Activated CD4-positive, alpha-beta memory T cell treated with anti-CD3 and anti-CD28 coated beads for 36 hours (primary cell): Measurements from ENCODE around the gene C3orf20. TPM values are rescaled to one million over a fixed set of nuclear protein-coding genes. Genes with fewer than 3 reads are reported as not detected.
"Not testable (repeated sequence)": the region's sequence is repeated elsewhere in the genome, so short reads cannot be mapped to it uniquely, and the experiment has no call there.

Experiments
- CTCF ChIA-PET: fragments of 350-600 bp; sonication (Branson Sonifier 250); formaldehyde crosslinking; loops from one replicate; lab custom pipeline; 2021; ENCODE audit warnings: antibody characterized with exemption, inconsistent platforms; lab: Charles Lee
- POLR2A ChIA-PET: fragments of 350-600 bp; sonication (Branson Sonifier 250); formaldehyde crosslinking; loops from one replicate; lab custom pipeline; 2021; ENCODE audit warnings: antibody characterized with exemption; lab: Charles Lee
- DNase-seq: peaks from one replicate; pipeline ENCODE4 v3.0.0-alpha.2; 2020
- H3K27ac Mint-ChIP-seq: one replicate; pipeline ENCODE4 v1.8.0; 2021; ENCODE audit warnings: mixed read lengths
- H3K27me3 Mint-ChIP-seq: one replicate; pipeline ENCODE4 v1.8.0; 2021; ENCODE audit warnings: mixed read lengths
- H3K36me3 Mint-ChIP-seq: one replicate; pipeline ENCODE4 v1.8.0; 2021; ENCODE audit warnings: mixed read lengths
- H3K4me1 Mint-ChIP-seq: one replicate; pipeline ENCODE4 v1.8.0; 2021; ENCODE audit warnings: low read depth, mixed read lengths
- H3K4me3 Mint-ChIP-seq: one replicate; pipeline ENCODE4 v1.8.0; 2021; ENCODE audit warnings: mild to moderate bottlenecking, mixed read lengths
- H3K9me3 Mint-ChIP-seq: one replicate; pipeline ENCODE4 v1.8.0; 2021; ENCODE audit warnings: mixed read lengths
- intact Hi-C: fragments of 100-400 bp; cut with micrococcal nuclease; formaldehyde crosslinking; loops from one replicate; pipeline ENCODE4 v1.15.1; 2023
- total RNA-seq, 2 experiments: library from RNA; stranded (reverse); gene quantifications; one replicate each; pipeline ENCODE4 v1.2.3, GENCODE V29; 2021

The C3orf20 gene
- total RNA-seq, 2 experiments from 2014 or later, result 0.07 to 0.12 TPM

DNA sequence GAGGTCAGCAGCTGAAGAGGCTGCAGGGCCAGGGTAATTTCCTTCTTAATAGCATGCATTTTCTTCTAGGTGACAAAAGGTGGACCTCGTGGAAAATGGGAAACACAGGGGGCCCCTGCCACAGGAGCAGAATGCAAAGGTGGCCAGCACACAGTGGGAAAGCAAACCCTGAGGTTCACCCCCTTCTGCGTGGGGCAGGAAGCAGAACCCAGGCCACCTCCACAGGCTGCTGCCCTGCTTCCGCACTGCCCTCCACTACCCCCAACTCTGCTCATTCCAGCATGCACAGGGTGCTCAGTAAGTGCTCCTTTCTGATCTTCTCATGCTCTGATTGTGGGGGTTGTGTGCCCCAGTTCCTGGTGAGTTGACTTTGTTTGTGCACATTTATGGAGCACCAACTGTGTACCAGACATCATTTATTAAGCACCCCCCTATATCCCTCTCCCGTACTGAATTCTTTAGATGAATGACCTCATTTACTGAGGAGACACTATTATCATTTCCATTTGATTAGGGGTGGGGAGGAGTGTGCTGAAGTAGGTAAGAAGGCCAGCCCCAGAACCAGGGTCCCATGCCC lies 131.1 kb downstream of the C3orf20 start:
- ChIA-PET POLR2A (no interaction called here), CTCF (interaction anchor here (0.8 kb wide), 1 partner anchor 11 kb away, joined by 3 read pairs; no protein-coding TSS in a partner anchor)
- DNase-seq, result no peak

DNA sequence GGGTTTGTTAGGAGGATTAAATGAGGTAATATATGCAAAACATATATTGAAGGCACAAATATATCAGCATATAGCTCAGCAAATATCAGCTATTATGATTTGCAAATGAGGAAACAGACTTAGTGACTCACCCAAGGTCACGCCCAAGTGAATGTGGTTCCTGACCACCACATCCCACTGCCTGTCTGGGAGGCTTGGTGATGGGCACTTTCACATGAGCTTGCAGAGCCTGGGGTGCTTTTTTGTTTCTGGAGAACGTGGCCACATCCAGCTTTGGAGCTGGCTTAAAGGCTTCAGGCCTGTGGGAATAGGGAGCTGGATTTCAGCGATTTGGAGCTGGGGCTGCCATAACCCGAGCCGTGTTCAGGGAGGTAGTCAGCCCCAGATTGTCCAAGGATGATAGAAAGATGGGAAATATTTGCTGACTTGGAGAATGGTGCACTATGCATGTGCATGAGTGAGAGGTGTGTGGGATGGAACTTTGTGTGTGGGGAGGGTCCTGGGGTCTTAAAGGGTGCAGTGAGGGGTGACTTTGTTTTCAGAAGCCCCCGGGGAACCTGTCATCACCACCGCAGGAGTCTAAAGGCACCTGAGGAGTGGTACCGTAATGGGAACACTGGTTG lies 131.8 kb downstream of the C3orf20 start:
- H3K27ac Mint-ChIP-seq, result no peak overlapping the region
- DNase-seq, result peak; percentile 16
- POLR2A ChIA-PET, result no interaction called here
- CTCF ChIA-PET, result interaction anchor here (0.8 kb wide), 1 partner anchor 10 kb away, joined by 3 read pairs; no protein-coding TSS in a partner anchor
- H3K36me3 Mint-ChIP-seq, result no peaks in the 10 kb centered on the region
- peaks cover 13% of the 10 kb centered on the region for H3K4me1 Mint-ChIP-seq
- no peaks in the 10 kb centered on the region for H3K9me3 Mint-ChIP-seq
- H3K4me3 Mint-ChIP-seq, result no peak overlapping the region
- intact Hi-C loops, result no loop called here
- peaks cover 31% of the 10 kb centered on the region for H3K27me3 Mint-ChIP-seq

More for the DNA sequence above, 131.1 kb downstream of the C3orf20 start:
- Mint-ChIP-seq H3K27ac (no peak overlapping the region), H3K4me1 (peaks cover 9% of the 10 kb centered on the region), H3K9me3 (no peaks in the 10 kb centered on the region), H3K4me3 (no peak overlapping the region), H3K27me3 (peaks cover 24% of the 10 kb centered on the region), H3K36me3 (no peaks in the 10 kb centered on the region)
- intact Hi-C loops, result no loop called here

- POLR2A ChIA-PET, result no interaction called here
- Mint-ChIP-seq H3K4me3 (no peak overlapping the region), H3K27ac (no peak overlapping the region), H3K27me3 (peaks cover 43% of the 10 kb centered on the region), H3K4me1 (peaks cover 13% of the 10 kb centered on the region), H3K9me3 (no peaks in the 10 kb centered on the region), H3K36me3 (no peaks in the 10 kb centered on the region)
- intact Hi-C loops, result no loop called here
- CTCF ChIA-PET, result no interaction called here
- DNase-seq, result no peak
Observed at GRCh38 chr3:14808025-14808424, 133.1 kb downstream of the C3orf20 start.

GRCh38 chr3:14808502-14809266 lies 133.7 kb downstream of the C3orf20 start:
- intact Hi-C loops, result no loop called here
- no peak overlapping the region for H3K4me3 Mint-ChIP-seq
- H3K27me3 Mint-ChIP-seq, result peaks cover 47% of the 10 kb centered on the region
- no peak overlapping the region for H3K27ac Mint-ChIP-seq
- CTCF ChIA-PET, result no interaction called here
- POLR2A ChIA-PET, result no interaction called here
- H3K4me1 Mint-ChIP-seq, result peaks cover 13% of the 10 kb centered on the region
- H3K36me3 Mint-ChIP-seq, result no peaks in the 10 kb centered on the region
- no peaks in the 10 kb centered on the region for H3K9me3 Mint-ChIP-seq
- DNase-seq, result no peak

- intact Hi-C loops, result not testable (repeated sequence)
Observed at GRCh38 chr3:14809611-14810010, 134.7 kb downstream of the C3orf20 start.

DNA sequence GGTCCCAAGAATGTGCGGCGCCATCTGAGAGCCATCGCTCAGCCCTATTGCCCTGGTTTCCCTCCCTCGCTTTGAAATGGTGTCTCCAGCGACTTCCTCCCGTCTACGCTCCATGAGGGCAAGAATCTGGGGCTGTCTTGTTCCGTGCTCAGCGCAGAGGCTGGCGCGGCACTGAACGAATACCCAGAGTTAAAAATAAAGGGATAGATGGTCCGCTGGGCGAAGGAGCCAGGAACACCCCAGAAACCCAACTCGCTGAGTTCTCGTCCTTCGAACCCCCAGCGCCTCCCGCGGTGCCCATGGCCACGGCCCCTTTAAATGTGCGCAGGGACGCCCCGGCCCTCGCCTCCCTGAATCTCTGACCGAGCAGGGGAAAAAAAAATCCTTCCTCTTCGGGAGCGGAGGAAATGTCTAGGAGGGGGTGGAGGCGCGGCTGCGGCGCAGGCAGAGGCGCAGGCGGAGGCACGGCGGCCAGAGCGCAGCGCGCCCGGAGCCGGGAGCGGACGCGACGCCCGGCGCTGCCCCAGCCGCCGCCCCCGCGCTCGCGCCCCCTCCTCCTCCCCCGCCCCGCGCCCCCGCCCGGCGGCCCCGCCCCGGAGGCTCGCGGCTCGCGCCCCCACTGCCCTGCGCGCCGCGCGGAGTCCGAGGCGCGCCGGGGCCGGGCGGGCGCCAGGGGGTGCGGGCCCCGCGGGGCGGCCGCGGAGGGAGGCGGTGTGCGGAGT lies 135.3 kb downstream of the C3orf20 start:
- peaks cover 48% of the 10 kb centered on the region for H3K27me3 Mint-ChIP-seq
- no peak overlapping the region for H3K4me3 Mint-ChIP-seq
- ChIA-PET CTCF (no interaction called here), POLR2A (no interaction called here)
- no peak overlapping the region for H3K27ac Mint-ChIP-seq
- intact Hi-C loops, result no loop called here
- H3K4me1 Mint-ChIP-seq, result peaks cover 5% of the 10 kb centered on the region
- H3K36me3 Mint-ChIP-seq, result no peaks in the 10 kb centered on the region
- no peaks in the 10 kb centered on the region for H3K9me3 Mint-ChIP-seq
- DNase-seq, result no peak

More at GRCh38 chr3:14809611-14810010, 134.7 kb downstream of the C3orf20 start:
- H3K9me3 Mint-ChIP-seq, DNase-seq, CTCF ChIA-PET, H3K27ac Mint-ChIP-seq, H3K36me3 Mint-ChIP-seq, POLR2A ChIA-PET, H3K4me3 Mint-ChIP-seq: not testable (repeated sequence)
- H3K4me1 Mint-ChIP-seq, result peaks cover 10% of the 10 kb centered on the region
- peaks cover 48% of the 10 kb centered on the region for H3K27me3 Mint-ChIP-seq

GRCh38 chr3:14810801-14811661 lies 136.1 kb downstream of the C3orf20 start:
- Mint-ChIP-seq H3K27ac (no peak overlapping the region), H3K9me3 (no peaks in the 10 kb centered on the region), H3K4me3 (no peak overlapping the region), H3K4me1 (peaks cover 5% of the 10 kb centered on the region), H3K36me3 (no peaks in the 10 kb centered on the region), H3K27me3 (peaks cover 47% of the 10 kb centered on the region)
- no peak for DNase-seq
- ChIA-PET POLR2A (no interaction called here), CTCF (no interaction called here)
- intact Hi-C loops, result no loop called here

GRCh38 chr3:14811684-14812083 lies 136.7 kb downstream of the C3orf20 start:
- DNase-seq, result no peak
- ChIA-PET CTCF (no interaction called here), POLR2A (no interaction called here)
- Mint-ChIP-seq H3K4me1 (peaks cover 5% of the 10 kb centered on the region), H3K9me3 (no peaks in the 10 kb centered on the region), H3K27ac (no peak overlapping the region), H3K36me3 (no peaks in the 10 kb centered on the region), H3K4me3 (no peak overlapping the region), H3K27me3 (peaks cover 47% of the 10 kb centered on the region)
- intact Hi-C loops, result no loop called here

DNA sequence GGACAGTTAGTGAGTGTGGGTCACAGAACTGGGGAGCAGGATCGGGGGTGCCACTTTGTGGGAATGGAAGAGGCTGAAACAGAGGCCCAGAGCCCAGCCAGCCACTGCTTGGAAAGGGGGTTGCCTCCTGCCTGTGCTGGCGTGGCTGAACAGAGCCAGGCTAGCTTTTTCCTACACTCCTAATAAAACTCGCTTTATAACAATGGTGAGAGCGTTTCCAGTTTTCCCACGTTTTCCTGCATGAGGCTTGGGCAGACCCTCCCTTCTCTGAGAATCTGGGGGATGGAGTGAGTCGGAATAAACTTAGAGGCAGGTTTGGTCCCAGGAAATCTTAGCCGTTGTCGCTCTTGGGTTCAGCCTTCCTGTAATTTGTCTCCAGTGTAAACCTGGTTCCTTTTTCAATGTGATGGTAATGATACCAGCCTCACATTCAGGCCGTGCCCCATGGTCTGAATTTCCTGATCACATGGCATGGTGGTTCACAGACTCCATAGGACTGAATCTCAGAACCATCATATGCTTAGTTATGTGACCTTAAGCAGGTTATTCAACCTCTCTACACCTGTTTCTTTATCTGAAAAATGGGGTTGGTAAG lies 137.4 kb downstream of the C3orf20 start:
- H3K27me3 Mint-ChIP-seq, result peaks cover 47% of the 10 kb centered on the region
- H3K4me1 Mint-ChIP-seq, result peaks cover 5% of the 10 kb centered on the region

DNA sequence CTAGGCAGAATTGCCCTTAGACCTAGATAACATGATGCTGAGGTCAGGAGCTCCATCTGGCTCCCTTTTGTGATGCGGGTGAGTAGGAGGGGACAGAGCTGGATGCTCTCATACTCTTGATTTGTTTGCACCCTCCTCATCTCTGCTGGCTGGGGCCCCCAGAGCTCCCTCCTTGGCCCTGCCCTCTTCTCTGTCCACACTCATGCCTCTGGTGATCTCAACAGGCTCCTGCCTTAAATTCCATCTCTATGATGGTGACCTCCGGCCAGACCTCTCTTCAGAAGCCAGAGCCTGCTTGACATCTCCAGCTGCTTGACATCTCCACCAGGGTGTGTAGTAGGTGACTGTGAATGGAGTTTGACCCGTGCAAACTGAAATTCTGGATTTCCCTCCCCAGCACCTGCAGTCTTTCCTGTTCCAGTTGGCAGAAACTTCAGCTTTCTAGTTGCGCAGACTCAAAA lies 139.5 kb downstream of the C3orf20 start:
- H3K27me3 Mint-ChIP-seq, result peaks cover 45% of the 10 kb centered on the region
- POLR2A ChIA-PET, result no interaction called here
- intact Hi-C loops, result no loop called here
- no peaks in the 10 kb centered on the region for H3K9me3 Mint-ChIP-seq
- CTCF ChIA-PET, result interaction anchor here (1.3 kb wide), 1 partner anchor 106 kb away, joined by 3 read pairs; no protein-coding TSS in a partner anchor
- peaks cover 5% of the 10 kb centered on the region for H3K4me1 Mint-ChIP-seq
- no peak for DNase-seq
- H3K4me3 Mint-ChIP-seq, result no peak overlapping the region
- no peak overlapping the region for H3K27ac Mint-ChIP-seq
- H3K36me3 Mint-ChIP-seq, result no peaks in the 10 kb centered on the region

More for the DNA sequence above, 137.4 kb downstream of the C3orf20 start:
- H3K27ac Mint-ChIP-seq, result no peak overlapping the region
- ChIA-PET CTCF (no interaction called here), POLR2A (no interaction called here)
- no peaks in the 10 kb centered on the region for H3K36me3 Mint-ChIP-seq
- intact Hi-C loops, result no loop called here
- no peak overlapping the region for H3K4me3 Mint-ChIP-seq
- no peaks in the 10 kb centered on the region for H3K9me3 Mint-ChIP-seq
- no peak for DNase-seq

DNA sequence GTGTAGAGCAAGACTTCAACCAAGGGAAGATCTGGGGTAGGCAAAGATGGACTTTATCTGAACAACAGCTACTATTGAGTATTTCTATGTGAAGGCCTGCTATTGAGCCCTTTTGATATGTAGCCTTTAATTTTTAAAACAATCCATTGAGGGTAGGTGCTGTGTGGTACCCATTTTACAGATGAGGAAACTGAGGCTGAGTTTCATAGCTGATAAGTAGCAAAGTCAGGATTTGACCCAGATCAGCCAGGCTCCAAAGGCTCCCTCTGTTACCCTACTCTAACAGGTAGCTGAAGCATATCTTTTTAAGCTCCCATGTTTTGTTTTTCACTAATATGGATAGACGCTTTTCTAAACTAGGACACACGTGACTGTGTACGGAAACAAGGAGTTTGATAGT lies 141.4 kb downstream of the C3orf20 start:
- H3K4me3 Mint-ChIP-seq, result no peak overlapping the region
- H3K27ac Mint-ChIP-seq, result no peak overlapping the region
- CTCF ChIA-PET, result interaction anchor here (0.9 kb wide), 1 partner anchor 10 kb away, joined by 3 read pairs; no protein-coding TSS in a partner anchor
- no peak for DNase-seq
- POLR2A ChIA-PET, result no interaction called here
- H3K4me1 Mint-ChIP-seq, result peaks cover 1% of the 10 kb centered on the region
- intact Hi-C loops, result no loop called here
- H3K36me3 Mint-ChIP-seq, result no peaks in the 10 kb centered on the region
- peaks cover 32% of the 10 kb centered on the region for H3K27me3 Mint-ChIP-seq
- no peaks in the 10 kb centered on the region for H3K9me3 Mint-ChIP-seq
